Ovary (tissue), 9 donors: Measurements from ENCODE around the gene XAGE2. TPM values are rescaled to one million over a fixed set of nuclear protein-coding genes. Genes with fewer than 3 reads are reported as not detected.

ENCODE experiments used
- DNase-seq, 5 donors: peaks; one replicate each; pipeline ENCODE4 v3.0.0-alpha.2; 2019 to 2020
- H3K27ac ChIP-seq, 2 donors: fragments of 200-600 bp; one replicate each; pipeline versions ENCODE4 v1.5.1 to v1.8.0; 2019 to 2022
- H3K27me3 ChIP-seq: fragments of 200-600 bp; one replicate; pipeline ENCODE4 v1.8.0; 2022
- H3K36me3 ChIP-seq: fragments of 200-600 bp; sonication (generic); one replicate; pipeline ENCODE4 v1.5.1; 2019
- H3K4me1 ChIP-seq: one replicate; pipeline ENCODE4 v1.8.1; 2013; ENCODE audit warnings: mild to moderate bottlenecking, moderate library complexity; ENCODE audit not compliant: insufficient read depth
- H3K4me3 ChIP-seq: fragments of 200-600 bp; sonication (generic); one replicate; pipeline ENCODE4 v1.5.1; 2017
- H3K9me3 ChIP-seq, 2 donors: fragments of 200-600 bp in 1 of 2; sonication (generic) in 1 of 2; one replicate each; pipeline versions ENCODE4 v1.5.1 to v1.8.1; 2013 to 2019; ENCODE audit warnings: mild to moderate bottlenecking in 1 of 2, moderate library complexity in 1 of 2
- EP300 ChIP-seq: sonication (generic); formaldehyde crosslinking; IDR thresholded peaks from one replicate; pipeline ENCODE4 v1.6.1; 2017; ENCODE audit warnings: antibody characterized with exemption
- POLR2A ChIP-seq: fragments of 450-650 bp; IDR thresholded peaks from one replicate; pipeline ENCODE4 v1.6.1; 2017; ENCODE audit warnings: antibody characterized with exemption, mild to moderate bottlenecking, moderate library complexity
- WGBS, 3 donors: extraction: QIAGEN DNeasy Blood & Tissue Kit in 1 of 3; methylation state at CpG; one replicate each; pipeline versions ENCODE4 v1.1.5 to v1.1.7; 2013 to 2017; 5-methylcytosine and 5-hydroxymethylcytosine counted together
- intact Hi-C, 4 donors: fragments of 100-400 bp; cut with DNase I; formaldehyde crosslinking; loops; one replicate each; pipeline versions ENCODE4 v1.11.0 to v1.15.1; 2022 to 2023
- polyA plus RNA-seq, 2 donors: library from polyadenylated mRNA; stranded (reverse); fragments of 200-250 nt in 1 of 2; fragments of 350-450 nt in 1 of 2; fragmentation: Illumina TruSeq in 1 of 2; extraction: RNeasy Lipid Tissue Mini Kit (QIAGEN cat#74804) in 1 of 2; gene quantifications; one replicate each; pipeline ENCODE4 v1.2.3, GENCODE V29; 2013 to 2014
- total RNA-seq, 7 donors: library from RNA; depleted of rRNA in 2 of 7; stranded (reverse); fragments of >200 nt in 2 of 7; fragmentation: NEBNext Ultra II Directional in 3 of 7; extraction: Animal tissue kit (Norgen Biotek cat#: 25700) in 3 of 7; gene quantifications; one replicate each; pipeline versions ENCODE4 v1.1.0 to v1.2.4, GENCODE V29; 2016 to 2023
- TF ChIP-seq, protein P1 (sequence below), 3 donors: fragments of 450-650 bp in 2 of 3; fragments of 200-600 bp in 1 of 3; IDR thresholded peaks; one replicate each; pipeline versions ENCODE4 v1.5.1 to v1.8.0; 2016 to 2022; ENCODE audit warnings: antibody characterized with exemption in 3 of 3, mild to moderate bottlenecking in 1 of 3
- donor health status: DM: no; HTN: no; CAD: no; lungs with moderate emphysema.
- donor health status: DM: no; HTN: no; CAD: no.
- donor health status: Bipolar disorder and iron deficiency.
- donor health status: DM: yes; HTN: yes; CAD: no.
- donor health status: DM: no; HTN: no; CAD: no.
- donor health status: DM: yes; HTN: yes; CAD: no.

The XAGE2 gene
- total and polyA plus RNA-seq, 9 donors: not detected

- intact Hi-C loops: no loop called here
- H3K36me3 ChIP-seq: no peaks in the 10 kb centered on the region
- no peaks in the 10 kb centered on the region for H3K27me3 ChIP-seq
- no peaks in the 10 kb centered on the region for H3K9me3 ChIP-seq
- TF ChIP-seq, protein P1, sequence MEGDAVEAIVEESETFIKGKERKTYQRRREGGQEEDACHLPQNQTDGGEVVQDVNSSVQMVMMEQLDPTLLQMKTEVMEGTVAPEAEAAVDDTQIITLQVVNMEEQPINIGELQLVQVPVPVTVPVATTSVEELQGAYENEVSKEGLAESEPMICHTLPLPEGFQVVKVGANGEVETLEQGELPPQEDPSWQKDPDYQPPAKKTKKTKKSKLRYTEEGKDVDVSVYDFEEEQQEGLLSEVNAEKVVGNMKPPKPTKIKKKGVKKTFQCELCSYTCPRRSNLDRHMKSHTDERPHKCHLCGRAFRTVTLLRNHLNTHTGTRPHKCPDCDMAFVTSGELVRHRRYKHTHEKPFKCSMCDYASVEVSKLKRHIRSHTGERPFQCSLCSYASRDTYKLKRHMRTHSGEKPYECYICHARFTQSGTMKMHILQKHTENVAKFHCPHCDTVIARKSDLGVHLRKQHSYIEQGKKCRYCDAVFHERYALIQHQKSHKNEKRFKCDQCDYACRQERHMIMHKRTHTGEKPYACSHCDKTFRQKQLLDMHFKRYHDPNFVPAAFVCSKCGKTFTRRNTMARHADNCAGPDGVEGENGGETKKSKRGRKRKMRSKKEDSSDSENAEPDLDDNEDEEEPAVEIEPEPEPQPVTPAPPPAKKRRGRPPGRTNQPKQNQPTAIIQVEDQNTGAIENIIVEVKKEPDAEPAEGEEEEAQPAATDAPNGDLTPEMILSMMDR (IDR thresholded peaks at IDR 0.05): no peak
- TF ChIP-seq POLR2A (no peak), EP300 (no peak)
- no peak overlapping the region for H3K4me3 ChIP-seq
- DNase-seq: no peak
- H3K4me1 ChIP-seq: no peaks in the 10 kb centered on the region
- no peak overlapping the region for H3K27ac ChIP-seq
Measured at GRCh38 chrX:52355108-52355507, 13.7 kb upstream of the XAGE2 start.

DNA sequence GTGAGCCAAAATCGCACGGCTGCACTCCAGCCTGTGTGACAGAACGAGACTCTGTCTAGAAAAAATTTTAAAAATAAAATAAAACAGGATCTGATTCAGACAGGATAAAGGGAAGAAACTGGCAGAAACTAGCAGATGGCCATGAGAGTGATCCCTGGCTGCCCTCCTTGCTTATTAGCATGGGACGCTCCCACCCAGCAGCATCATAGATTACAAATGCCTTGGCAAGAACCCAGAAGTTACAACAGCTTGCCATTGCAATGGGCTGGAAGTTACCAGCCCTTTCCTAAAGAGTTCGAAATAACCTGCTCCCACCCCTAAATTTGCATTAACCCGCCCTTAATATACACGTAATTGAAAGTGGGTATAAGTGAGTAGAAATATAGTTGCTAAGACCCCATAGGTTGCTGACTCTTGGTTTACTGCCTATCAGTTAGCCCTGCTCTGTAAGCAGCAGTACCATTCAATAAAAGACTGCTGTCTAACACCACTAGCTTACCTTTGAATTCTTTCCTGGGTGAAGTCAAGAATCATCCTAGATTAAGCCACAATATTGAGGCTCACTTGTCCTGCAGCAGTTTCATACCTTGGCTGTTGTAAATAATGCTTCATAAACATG lies 9.1 kb upstream of the XAGE2 start:
- TF ChIP-seq POLR2A (no peak), EP300 (no peak)
- TF ChIP-seq, protein P1 (IDR thresholded peaks at IDR 0.05): no peak
- no peak for DNase-seq
- intact Hi-C loops: no loop called here

DNA sequence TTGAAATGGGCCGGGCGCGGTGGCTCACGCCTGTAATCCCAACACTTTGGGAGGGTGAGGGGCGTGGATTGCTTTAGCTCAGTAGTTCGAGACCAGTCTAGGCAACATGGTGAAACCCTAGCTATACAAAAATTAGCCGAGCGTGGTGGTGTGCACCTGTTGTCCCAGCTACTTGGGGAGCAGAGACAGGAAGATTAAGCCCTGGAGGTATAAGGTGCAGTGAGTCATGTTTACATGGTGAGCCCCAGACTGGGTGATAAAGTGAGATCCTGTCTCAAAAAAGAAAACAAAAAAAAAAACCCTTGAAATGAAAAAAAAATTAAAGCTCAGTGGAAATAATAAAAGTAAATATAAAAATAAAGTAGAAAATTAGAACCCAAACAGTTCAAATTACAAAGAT lies 6.9 kb upstream of the XAGE2 start:
- no peaks in the 10 kb centered on the region for H3K9me3 ChIP-seq
- H3K27ac ChIP-seq: no peak overlapping the region
- H3K4me3 ChIP-seq: no peak overlapping the region
- TF ChIP-seq, protein P1 (IDR thresholded peaks at IDR 0.05): no peak
- TF ChIP-seq POLR2A (no peak), EP300 (no peak)
- H3K36me3 ChIP-seq: no peaks in the 10 kb centered on the region
- 77 to 83% (median 80%) methylated on average over 8 of the region's 8 CpGs for WGBS, 3 donors
- intact Hi-C loops: no loop called here
- no peaks in the 10 kb centered on the region for H3K4me1 ChIP-seq
- H3K27me3 ChIP-seq: no peaks in the 10 kb centered on the region
- DNase-seq: no peak

More for the DNA sequence above, 9.1 kb upstream of the XAGE2 start:
- H3K9me3 ChIP-seq: no peaks in the 10 kb centered on the region
- no peak overlapping the region for H3K4me3 ChIP-seq
- H3K27me3 ChIP-seq: no peaks in the 10 kb centered on the region
- H3K27ac ChIP-seq: no peak overlapping the region
- no peaks in the 10 kb centered on the region for H3K36me3 ChIP-seq
- no peaks in the 10 kb centered on the region for H3K4me1 ChIP-seq
- 32 to 46% (median 38%) methylated on average over 7 of the region's 7 CpGs for WGBS, 3 donors

- Histone ChIP-seq H3K27me3 (no peaks in the 10 kb centered on the region), H3K27ac (no peak overlapping the region), H3K4me3 (no peak overlapping the region), H3K9me3 (no peaks in the 10 kb centered on the region), H3K4me1 (no peaks in the 10 kb centered on the region), H3K36me3 (no peaks in the 10 kb centered on the region)
- WGBS, 3 donors: 27 to 34% (median 32%) methylated on average over 8 of the region's 8 CpGs
- intact Hi-C loops: no loop called here
- no peak for DNase-seq
- no peak for TF ChIP-seq EP300
- no peak for TF ChIP-seq POLR2A
- TF ChIP-seq, protein P1 (IDR thresholded peaks at IDR 0.05): no peak
Measured at GRCh38 chrX:52363247-52363883, 5.5 kb upstream of the XAGE2 start.
